Endothelial cell of umbilical vein (primary cell): ENCODE data around the gene CRYAB. TPM values are rescaled to one million over a fixed set of nuclear protein-coding genes. Genes with fewer than 3 reads are reported as not detected.
A peak's percentile ranks its signal among the peaks of the same experiment; 100 is the strongest.

Experiments
- BruUV-seq: library from RNA; stranded (reverse); fragments of 400-500 nt; replicated peaks from 2 replicates; lab custom pipeline; 2021; lab: Mats Ljungman, UMichigan
- CTCF ChIA-PET: fragments of 300-600, 350-600 bp; sonication (Branson Sonifier 250); formaldehyde crosslinking; loops from one replicate; lab custom pipeline; 2021; ENCODE audit warnings: antibody characterized with exemption, inconsistent platforms; lab: Charles Lee
- POLR2A ChIA-PET: fragments of 300-600, 350-600 bp; sonication (Branson Sonifier 250); formaldehyde crosslinking; loops from one replicate; lab custom pipeline; 2021; ENCODE audit warnings: antibody characterized with exemption, inconsistent platforms; lab: Charles Lee
- DNase-seq: peaks from one replicate; pipeline ENCODE4 v3.0.0-alpha.2; 2011; ENCODE audit warnings: low read depth, low spot score
- FAIRE-seq: peaks from 2 replicates; lab custom pipeline; 2011; peaks lifted over from hg19 to GRCh38; lab: Jason Lieb, UNC
- H2AFZ ChIP-seq: 2 replicates; pipeline ENCODE4 v1.6.0; 2012; ENCODE audit warnings: low read depth, low read length, control low read depth, inconsistent platforms
- H3K27ac ChIP-seq: 2 replicates; pipeline ENCODE4 v1.5.1; 2011; ENCODE audit warnings: low read depth, mild to moderate bottlenecking, control low read depth, low read length, moderate library complexity; ENCODE audit not compliant: insufficient read depth
- H3K27me3 ChIP-seq, 2 experiments: 2 replicates each; pipeline versions ENCODE4 v1.6.0 to v1.6.1; 2011; ENCODE audit warnings: low read length in 2 of 2, mixed read lengths in 1 of 2; ENCODE audit not compliant: control insufficient read depth in 2 of 2, insufficient read depth in 2 of 2
- H3K36me3 ChIP-seq, 2 experiments: 2 replicates in 1 of 2; 3 replicates in 1 of 2; pipeline ENCODE4 v1.5.1; 2011; ENCODE audit warnings: low read length in 2 of 2, mild to moderate bottlenecking in 1 of 2, moderate library complexity in 1 of 2; ENCODE audit not compliant: control insufficient read depth in 2 of 2, insufficient read depth in 2 of 2; ENCODE audit errors: extremely low read depth in 1 of 2
- H3K4me1 ChIP-seq: 3 replicates; pipeline ENCODE4 v1.5.1; 2011; ENCODE audit warnings: mild to moderate bottlenecking, low read length; ENCODE audit not compliant: control insufficient read depth, insufficient read depth; ENCODE audit errors: extremely low read depth
- H3K4me2 ChIP-seq: 2 replicates; pipeline ENCODE4 v1.6.1; 2011; ENCODE audit warnings: low read length, control low read depth, mixed read lengths; ENCODE audit not compliant: insufficient read depth
- H3K4me3 ChIP-seq, 3 experiments: fragments of 200-600 bp in 1 of 3; sonication (generic), shearing (Covaris generic) in 1 of 3; replicated peaks in 1 of 3; 2 replicates each; pipeline ENCODE4 v1.5.1; 2011 to 2016; ENCODE audit warnings: control low read depth in 3 of 3, low read length in 3 of 3, mild to moderate bottlenecking in 2 of 3, inconsistent platforms in 1 of 3, low read depth in 1 of 3, moderate library complexity in 1 of 3; ENCODE audit not compliant: insufficient read depth in 1 of 3
- H3K79me2 ChIP-seq: 2 replicates; pipeline ENCODE4 v1.6.0; 2012; ENCODE audit warnings: low read length, inconsistent platforms; ENCODE audit not compliant: control insufficient read depth, insufficient read depth
- H3K9ac ChIP-seq: replicated peaks from 2 replicates; pipeline ENCODE3; 2011; ENCODE audit warnings: low read length, control low read depth; ENCODE audit not compliant: insufficient read depth; ENCODE audit errors: extremely low read depth
- H3K9me1 ChIP-seq: replicated peaks from 3 replicates; pipeline ENCODE4 v1.6.0; 2011; ENCODE audit warnings: mild to moderate bottlenecking, low read length; ENCODE audit not compliant: control insufficient read depth, insufficient read depth; ENCODE audit errors: extremely low read depth
- H3K9me3 ChIP-seq: replicated peaks from 2 replicates; pipeline ENCODE4 v1.5.1; 2012; ENCODE audit warnings: low read length, inconsistent platforms; ENCODE audit not compliant: control insufficient read depth, insufficient read depth
- H4K20me1 ChIP-seq: replicated peaks from 2 replicates; pipeline ENCODE3; 2011; ENCODE audit warnings: mild to moderate bottlenecking, low read length; ENCODE audit not compliant: control insufficient read depth, insufficient read depth; ENCODE audit errors: extremely low read depth
- EZH2 ChIP-seq: IDR thresholded peaks from 2 replicates; pipeline ENCODE4 v1.6.1; 2012; ENCODE audit warnings: borderline replicate concordance, low read depth, mild to moderate bottlenecking, moderate library complexity, low read length, inconsistent platforms; ENCODE audit not compliant: severe bottlenecking
- FOS ChIP-seq: IDR thresholded peaks from 2 replicates; pipeline ENCODE4 v1.6.1; 2011; ENCODE audit warnings: mild to moderate bottlenecking, low read length, moderate library complexity, borderline replicate concordance; ENCODE audit not compliant: insufficient read depth
- GATA2 ChIP-seq: IDR thresholded peaks from 2 replicates; pipeline ENCODE4 v1.7.0; 2011; ENCODE audit warnings: low read depth, mild to moderate bottlenecking, moderate library complexity, mixed read lengths, low read length; ENCODE audit not compliant: insufficient read length, insufficient read depth
- JUN ChIP-seq: IDR thresholded peaks from 2 replicates; pipeline ENCODE4 v1.6.1; 2011; ENCODE audit warnings: borderline replicate concordance, low read depth; ENCODE audit not compliant: insufficient read length, insufficient read depth
- MAX ChIP-seq: IDR thresholded peaks from 2 replicates; pipeline ENCODE4 v1.6.1; 2011; ENCODE audit not compliant: insufficient read depth, insufficient read length
- MYC ChIP-seq: IDR thresholded peaks from one replicate; pipeline ENCODE4 v1.6.1; 2011; ENCODE audit warnings: mild to moderate bottlenecking, low read depth, low read length
- POLR2A ChIP-seq: IDR thresholded peaks from 2 replicates; pipeline ENCODE4 v1.6.1; 2012; ENCODE audit warnings: low read depth, mild to moderate bottlenecking, control low read depth, low read length
- POLR2AphosphoS5 ChIP-seq: IDR thresholded peaks from 2 replicates; pipeline ENCODE4 v1.6.1; 2012; ENCODE audit warnings: low read depth, mild to moderate bottlenecking, control low read depth, low read length, moderate library complexity; ENCODE audit not compliant: insufficient read depth
- dilution Hi-C: fragments of 300-500 bp; cut with MboI; formaldehyde crosslinking; loops from one replicate; pipeline ENCODE4 v1.15.0; 2019; ENCODE audit warnings: low sequenced_read_pairs; ENCODE audit not compliant: extremely low pct_ligation_motif_present
- intact Hi-C: fragments of 100-400 bp; cut with micrococcal nuclease; formaldehyde crosslinking; loops from one replicate; pipeline ENCODE4 v1.10.0; 2022
- polyA plus RNA-seq, 4 experiments: library from polyadenylated mRNA; depleted of rRNA in 3 of 4; stranded (reverse) in 3 of 4; unstranded in 1 of 4; fragments of >200 nt; gene quantifications; 2 replicates each; pipeline versions ENCODE4 v1.2.1 to v1.2.3, GENCODE V29; 2011 to 2012; ENCODE audit warnings: missing spikeins in 1 of 4
- total RNA-seq: library from RNA; stranded (reverse); gene quantifications from 2 replicates; pipeline ENCODE4 v1.2.3, GENCODE V29; 2021
- TF ChIP-seq, protein P1 (sequence below), 2 donors: IDR thresholded peaks; 1 replicate in 1 of 2; 2 replicates in 1 of 2; pipeline ENCODE4 v1.5.1; 2011; ENCODE audit warnings: low read length in 2 of 2, mild to moderate bottlenecking in 2 of 2, moderate library complexity in 2 of 2, control low read depth in 1 of 2, inconsistent platforms in 1 of 2, low read depth in 1 of 2; ENCODE audit not compliant: insufficient read depth in 1 of 2; ENCODE audit errors: extremely low read depth in 1 of 2

Gene CRYAB
- total and polyA plus RNA-seq, 2 donors (not counting 3 experiments of a cell fraction or from before 2014, with no cell fraction given) = 0.48 TPM; not detected in 1

DNA sequence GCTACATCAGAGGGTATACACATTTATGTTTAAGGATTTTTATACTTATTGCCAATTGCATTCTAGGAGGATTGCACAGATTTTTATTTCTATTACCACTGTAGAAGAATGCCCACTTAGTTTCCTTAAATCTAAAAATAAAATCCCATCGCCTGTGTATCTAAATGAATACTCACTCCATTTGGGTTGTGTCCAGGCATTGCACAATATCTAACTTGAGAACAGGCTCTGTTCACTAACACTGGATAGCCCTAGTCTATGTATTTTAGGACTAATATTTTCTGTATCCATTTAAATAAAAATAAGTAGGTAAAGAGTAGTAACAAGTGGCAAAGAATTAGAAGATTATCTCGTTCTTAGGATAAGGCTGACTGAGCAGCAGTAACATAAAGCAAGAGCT is 11.2 kb upstream of the CRYAB start:
- H3K4me3 ChIP-seq = no peak overlapping the region
- H3K4me2 ChIP-seq = peak overlapping the region; percentile 17
- ChIA-PET POLR2A (no interaction called here), CTCF (interaction anchor here (0.9 to 1.0 kb wide), 2 partner anchors 9 to 41 kb away, joined by 3 read pairs; no protein-coding TSS in a partner anchor)
- DNase-seq (peak; percentile 44), FAIRE-seq (no peak)
- no peaks in the 10 kb centered on the region for H3K79me2 ChIP-seq
- no peaks in the 10 kb centered on the region for H3K36me3 ChIP-seq
- H3K27ac ChIP-seq = peak overlapping the region; percentile 59
- H2AFZ ChIP-seq = peak overlapping the region; percentile 89
- dilution Hi-C loops = no loop called here
- intact Hi-C loops = no loop called here
- TF ChIP-seq POLR2A (no peak), EZH2 (no peak), FOS (no peak), MAX (no peak), JUN (no peak), MYC (no peak), GATA2 (no peak), POLR2AphosphoS5 (no peak)
- TF ChIP-seq, protein P1, sequence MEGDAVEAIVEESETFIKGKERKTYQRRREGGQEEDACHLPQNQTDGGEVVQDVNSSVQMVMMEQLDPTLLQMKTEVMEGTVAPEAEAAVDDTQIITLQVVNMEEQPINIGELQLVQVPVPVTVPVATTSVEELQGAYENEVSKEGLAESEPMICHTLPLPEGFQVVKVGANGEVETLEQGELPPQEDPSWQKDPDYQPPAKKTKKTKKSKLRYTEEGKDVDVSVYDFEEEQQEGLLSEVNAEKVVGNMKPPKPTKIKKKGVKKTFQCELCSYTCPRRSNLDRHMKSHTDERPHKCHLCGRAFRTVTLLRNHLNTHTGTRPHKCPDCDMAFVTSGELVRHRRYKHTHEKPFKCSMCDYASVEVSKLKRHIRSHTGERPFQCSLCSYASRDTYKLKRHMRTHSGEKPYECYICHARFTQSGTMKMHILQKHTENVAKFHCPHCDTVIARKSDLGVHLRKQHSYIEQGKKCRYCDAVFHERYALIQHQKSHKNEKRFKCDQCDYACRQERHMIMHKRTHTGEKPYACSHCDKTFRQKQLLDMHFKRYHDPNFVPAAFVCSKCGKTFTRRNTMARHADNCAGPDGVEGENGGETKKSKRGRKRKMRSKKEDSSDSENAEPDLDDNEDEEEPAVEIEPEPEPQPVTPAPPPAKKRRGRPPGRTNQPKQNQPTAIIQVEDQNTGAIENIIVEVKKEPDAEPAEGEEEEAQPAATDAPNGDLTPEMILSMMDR (IDR thresholded peaks at IDR 0.05; ENCODE audit: extremely low read depth in 1 of 2, insufficient read depth in 1 of 2, low read depth in 1 of 2, low read length in 2 of 2) = no peak
- H3K27me3 ChIP-seq = no peaks in the 10 kb centered on the region
- BruUV-seq = no TSS peak
- no peaks in the 10 kb centered on the region for H4K20me1 ChIP-seq
- H3K4me1 ChIP-seq = peaks cover 28% of the 10 kb centered on the region
- no peaks in the 10 kb centered on the region for H3K9me1 ChIP-seq
- peak overlapping the region; percentile 34 for H3K9ac ChIP-seq
- H3K9me3 ChIP-seq = no peaks in the 10 kb centered on the region
